Smooth muscle cell (in vitro differentiated cells): Measurements from ENCODE around the gene SLC27A1. TPM values are rescaled to one million over a fixed set of nuclear protein-coding genes. Genes with fewer than 3 reads are reported as not detected.

Source experiments
- DNase-seq: peaks from one replicate; lab custom pipeline; 2025; ENCODE audit not compliant: unreplicated experiment; lab: John Stamatoyannopoulos, UW
- H2AFZ ChIP-seq: fragments of 200-600 bp; sonication (generic); 2 replicates; pipeline ENCODE4 v1.6.0; 2016; ENCODE audit warnings: antibody characterized with exemption, low read depth, mild to moderate bottlenecking
- H3F3A ChIP-seq: fragments of 200-600 bp; sonication (generic); 2 replicates; pipeline ENCODE4 v1.6.0; 2017; ENCODE audit warnings: antibody characterized with exemption, low read depth
- H3K27ac ChIP-seq: fragments of 200-600 bp; sonication (generic); 2 replicates; pipeline ENCODE4 v1.5.1; 2016; ENCODE audit warnings: low read depth, mild to moderate bottlenecking
- H3K27me3 ChIP-seq: fragments of 200-600 bp; sonication (generic); 2 replicates; pipeline ENCODE4 v1.6.1; 2016; ENCODE audit warnings: low read depth, mild to moderate bottlenecking
- H3K36me3 ChIP-seq: fragments of 200-600 bp; sonication (generic); 2 replicates; pipeline ENCODE4 v1.5.1; 2016; ENCODE audit warnings: low read depth
- H3K4me1 ChIP-seq: fragments of 200-600 bp; sonication (generic); 2 replicates; pipeline ENCODE4 v1.5.1; 2016; ENCODE audit warnings: low read depth
- H3K4me2 ChIP-seq: fragments of 200-600 bp; sonication (generic); 2 replicates; pipeline ENCODE4 v1.6.0; 2016; ENCODE audit warnings: mild to moderate bottlenecking
- H3K4me3 ChIP-seq: fragments of 200-600 bp; sonication (generic); 2 replicates; pipeline ENCODE4 v1.5.1; 2016; ENCODE audit warnings: mild to moderate bottlenecking
- H3K79me2 ChIP-seq: fragments of 200-600 bp; sonication (generic); 2 replicates; pipeline ENCODE4 v1.6.0; 2016; ENCODE audit warnings: low read depth, mild to moderate bottlenecking
- H3K9ac ChIP-seq: fragments of 200-600 bp; sonication (generic); 2 replicates; pipeline ENCODE4 v1.6.0; 2016; ENCODE audit warnings: low read depth
- H3K9me3 ChIP-seq: fragments of 200-600 bp; sonication (generic); replicated peaks from 2 replicates; pipeline ENCODE4 v1.5.1; 2016; ENCODE audit warnings: low read depth
- H4K20me1 ChIP-seq: fragments of 200-600 bp; sonication (generic); 2 replicates; pipeline ENCODE4 v1.6.0; 2016; ENCODE audit warnings: low read depth
- WGBS: methylation state at CpG from one replicate; pipeline ENCODE4 v1.1.7; 2016; ENCODE audit warnings: low lambda C conversion rate; 5-methylcytosine and 5-hydroxymethylcytosine counted together
- polyA plus RNA-seq: library from polyadenylated mRNA; unstranded; fragments of >200 nt; fragmentation: Nextera tagmentation; extraction: Ambion mirVana; gene quantifications from 2 replicates; pipeline ENCODE4 v1.2.1, GENCODE V29; 2016
- total RNA-seq: library from RNA; depleted of rRNA; stranded (reverse); fragments of >200 nt; gene quantifications from 2 replicates; pipeline ENCODE4 v1.2.3, GENCODE V29; 2014
- TF ChIP-seq, protein P1 (sequence below): fragments of 200-600 bp; sonication (generic); IDR thresholded peaks from 2 replicates; pipeline ENCODE4 v1.5.1; 2017; ENCODE audit warnings: borderline replicate concordance, mild to moderate bottlenecking, antibody characterized with exemption; ENCODE audit not compliant: insufficient read depth, poor library complexity, severe bottlenecking

SLC27A1 gene
- total and polyA plus RNA-seq, 2 experiments from 2014 or later = 9.7 to 11.5 TPM

GRCh38 chr19:17460372-17461230 is 9.7 kb upstream of the SLC27A1 start, which contains the start of gene NXNL1:
Gene NXNL1 (minus strand): TSS chr19:17460926. CDS start chr19:17460869, 57 bp downstream.
- Histone ChIP-seq H3K4me2 (no peak within 1 kb of the TSS), H3F3A (no peaks in the 10 kb centered on the region), H3K79me2 (no peaks in the 10 kb centered on the region), H3K27me3 (peaks cover 24% of the 10 kb centered on the region), H3K4me1 (no peaks in the 10 kb centered on the region), H3K36me3 (no peaks in the 10 kb centered on the region), H4K20me1 (no peaks in the 10 kb centered on the region), H3K27ac (no peak within 1 kb of the TSS), H2AFZ (no peak within 1 kb of the TSS), H3K9ac (no peak within 1 kb of the TSS), H3K4me3 (no peak within 1 kb of the TSS), H3K9me3 (no peaks in the 10 kb centered on the region)
- TF ChIP-seq, protein P1, sequence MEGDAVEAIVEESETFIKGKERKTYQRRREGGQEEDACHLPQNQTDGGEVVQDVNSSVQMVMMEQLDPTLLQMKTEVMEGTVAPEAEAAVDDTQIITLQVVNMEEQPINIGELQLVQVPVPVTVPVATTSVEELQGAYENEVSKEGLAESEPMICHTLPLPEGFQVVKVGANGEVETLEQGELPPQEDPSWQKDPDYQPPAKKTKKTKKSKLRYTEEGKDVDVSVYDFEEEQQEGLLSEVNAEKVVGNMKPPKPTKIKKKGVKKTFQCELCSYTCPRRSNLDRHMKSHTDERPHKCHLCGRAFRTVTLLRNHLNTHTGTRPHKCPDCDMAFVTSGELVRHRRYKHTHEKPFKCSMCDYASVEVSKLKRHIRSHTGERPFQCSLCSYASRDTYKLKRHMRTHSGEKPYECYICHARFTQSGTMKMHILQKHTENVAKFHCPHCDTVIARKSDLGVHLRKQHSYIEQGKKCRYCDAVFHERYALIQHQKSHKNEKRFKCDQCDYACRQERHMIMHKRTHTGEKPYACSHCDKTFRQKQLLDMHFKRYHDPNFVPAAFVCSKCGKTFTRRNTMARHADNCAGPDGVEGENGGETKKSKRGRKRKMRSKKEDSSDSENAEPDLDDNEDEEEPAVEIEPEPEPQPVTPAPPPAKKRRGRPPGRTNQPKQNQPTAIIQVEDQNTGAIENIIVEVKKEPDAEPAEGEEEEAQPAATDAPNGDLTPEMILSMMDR = no peak
- WGBS = 86% methylated on average over 26 of the region's 26 CpGs
- DNase-seq = no peak

DNA sequence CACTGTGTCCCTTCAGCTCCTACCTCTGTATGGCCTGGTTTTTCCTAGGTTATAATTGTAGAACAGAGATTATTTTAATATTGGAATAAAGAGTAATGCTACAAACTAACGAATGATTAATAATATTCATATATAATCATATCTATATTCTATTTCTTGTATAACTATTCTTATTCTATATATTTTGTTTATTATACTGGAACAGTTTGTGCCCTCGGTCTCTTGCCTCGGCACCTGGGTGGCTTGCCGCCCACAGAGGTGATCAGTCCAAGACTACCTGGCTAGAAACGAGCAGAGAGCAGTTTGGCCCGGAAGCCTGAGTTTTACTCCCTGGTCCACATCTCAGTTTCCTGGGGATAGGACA is 3.9 kb upstream of the SLC27A1 start:
- peak overlapping the region; percentile 62 for H3K4me2 ChIP-seq
- H3K27ac ChIP-seq = no peak overlapping the region
- no peak overlapping the region for H3K9ac ChIP-seq
- H3F3A ChIP-seq = no peaks in the 10 kb centered on the region
- H3K4me3 ChIP-seq = no peak overlapping the region
- H3K36me3 ChIP-seq = no peaks in the 10 kb centered on the region
- H4K20me1 ChIP-seq = peaks cover 4% of the 10 kb centered on the region
- H3K79me2 ChIP-seq = peaks cover 6% of the 10 kb centered on the region
- no peaks in the 10 kb centered on the region for H3K9me3 ChIP-seq
- H3K4me1 ChIP-seq = peaks cover 12% of the 10 kb centered on the region
- H3K27me3 ChIP-seq = no peaks in the 10 kb centered on the region
- WGBS = 44% methylated on average over 6 of the region's 6 CpGs
- TF ChIP-seq, protein P1 = no peak
- H2AFZ ChIP-seq = no peak overlapping the region
- no peak for DNase-seq

- H3F3A ChIP-seq = no peaks in the 10 kb centered on the region
- H3K4me2 ChIP-seq = no peak overlapping the region
- no peak for DNase-seq
- H3K4me1 ChIP-seq = peaks cover 13% of the 10 kb centered on the region
- H3K36me3 ChIP-seq = no peaks in the 10 kb centered on the region
- no peak overlapping the region for H3K27ac ChIP-seq
- no peak overlapping the region for H2AFZ ChIP-seq
- 85% methylated on average over 12 of the region's 12 CpGs for WGBS
- no peaks in the 10 kb centered on the region for H3K9me3 ChIP-seq
- H3K79me2 ChIP-seq = peaks cover 16% of the 10 kb centered on the region
- H3K9ac ChIP-seq = no peak overlapping the region
- H3K4me3 ChIP-seq = no peak overlapping the region
- no peaks in the 10 kb centered on the region for H3K27me3 ChIP-seq
- peaks cover 10% of the 10 kb centered on the region for H4K20me1 ChIP-seq
- TF ChIP-seq, protein P1 = no peak
These were observed 2.6 kb upstream of the SLC27A1 start for GRCh38 chr19:17467471-17468301.
